HG02870 (cell line): ENCODE results near the gene DNAAF1.

Experiments used
- ATAC-seq: cut with Tn5 transposase; IDR thresholded peaks from one replicate; pipeline ENCODE4 v1.9.1; 2021; ENCODE audit warnings: mild to moderate bottlenecking, moderate library complexity; ENCODE audit not compliant: unreplicated experiment

Gene DNAAF1

DNA sequence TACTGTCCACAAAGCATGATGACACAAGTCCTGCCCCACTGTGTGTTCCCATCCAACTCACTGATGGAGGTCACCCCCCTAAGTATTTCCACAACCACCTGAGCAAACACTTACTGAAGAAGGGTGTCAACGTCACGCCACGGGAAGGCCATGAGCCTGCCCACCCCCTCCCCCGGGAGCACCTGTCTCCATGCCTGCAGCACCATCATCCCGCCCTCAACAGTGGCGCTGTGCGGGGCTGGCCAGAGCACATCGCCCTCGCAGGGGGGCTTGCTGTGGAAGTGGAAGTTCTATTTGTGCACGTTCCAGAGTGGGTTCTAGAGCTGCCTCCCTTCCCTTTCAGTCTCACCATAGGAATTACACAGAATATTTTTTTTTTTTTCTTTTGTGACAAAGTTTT lies 24.1 kb upstream of the DNAAF1 start:
- ATAC-seq, result no peak

DNA sequence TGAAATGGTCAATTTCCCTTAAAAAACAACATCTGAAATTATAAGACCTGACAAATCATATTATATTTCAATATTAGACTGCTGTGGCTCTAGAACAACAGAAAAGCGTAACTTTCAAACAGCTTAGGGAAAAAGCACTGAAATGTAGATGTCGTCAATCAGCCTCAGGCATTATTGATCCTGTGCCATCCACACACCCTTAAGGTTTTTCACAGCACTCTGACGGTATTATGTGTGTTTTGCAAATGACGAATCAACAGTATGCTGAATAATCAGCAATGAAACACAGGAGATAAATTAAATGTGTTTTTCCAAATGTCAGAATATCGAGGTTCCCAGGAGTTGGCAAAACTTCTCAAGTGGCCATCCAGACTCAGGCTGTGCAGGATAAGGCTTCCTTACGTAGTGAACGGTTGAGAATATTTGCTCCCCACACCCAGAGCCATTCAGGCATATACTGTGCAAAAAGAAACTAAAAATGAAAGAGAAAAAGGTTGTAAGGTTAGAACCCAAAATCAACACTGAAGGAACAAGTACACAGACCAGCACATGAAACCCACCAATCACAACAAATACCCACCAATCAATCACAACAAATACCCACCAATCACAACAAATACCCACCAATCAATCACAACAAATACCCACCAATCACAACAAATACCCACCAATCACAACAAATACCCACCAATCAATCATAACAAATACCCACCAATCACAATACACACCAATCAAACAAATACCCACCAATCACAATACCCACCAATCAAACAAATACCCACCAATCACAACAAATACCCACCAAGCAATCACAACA lies 20.6 kb upstream of the DNAAF1 start:
- ATAC-seq, result no peak

DNA sequence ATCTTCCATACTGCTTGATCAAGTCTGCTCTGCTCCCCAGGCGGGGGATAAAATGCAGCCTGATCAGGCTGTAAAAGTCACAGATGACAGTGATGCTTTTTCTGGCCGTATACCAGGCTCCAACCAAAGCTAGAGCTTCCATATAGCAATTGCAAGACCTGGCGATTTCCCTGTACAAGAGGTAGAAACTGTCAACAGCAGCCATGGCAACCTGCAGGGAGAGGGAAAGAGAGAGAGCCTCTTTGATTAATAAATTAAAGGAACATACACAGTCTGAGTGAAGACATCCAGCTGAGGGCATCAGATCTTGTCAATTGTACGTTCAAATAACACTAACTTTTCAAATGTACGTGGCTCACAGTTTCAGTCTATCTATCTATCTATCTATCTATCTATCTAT lies 14.0 kb upstream of the DNAAF1 start:
- no peak for ATAC-seq

DNA sequence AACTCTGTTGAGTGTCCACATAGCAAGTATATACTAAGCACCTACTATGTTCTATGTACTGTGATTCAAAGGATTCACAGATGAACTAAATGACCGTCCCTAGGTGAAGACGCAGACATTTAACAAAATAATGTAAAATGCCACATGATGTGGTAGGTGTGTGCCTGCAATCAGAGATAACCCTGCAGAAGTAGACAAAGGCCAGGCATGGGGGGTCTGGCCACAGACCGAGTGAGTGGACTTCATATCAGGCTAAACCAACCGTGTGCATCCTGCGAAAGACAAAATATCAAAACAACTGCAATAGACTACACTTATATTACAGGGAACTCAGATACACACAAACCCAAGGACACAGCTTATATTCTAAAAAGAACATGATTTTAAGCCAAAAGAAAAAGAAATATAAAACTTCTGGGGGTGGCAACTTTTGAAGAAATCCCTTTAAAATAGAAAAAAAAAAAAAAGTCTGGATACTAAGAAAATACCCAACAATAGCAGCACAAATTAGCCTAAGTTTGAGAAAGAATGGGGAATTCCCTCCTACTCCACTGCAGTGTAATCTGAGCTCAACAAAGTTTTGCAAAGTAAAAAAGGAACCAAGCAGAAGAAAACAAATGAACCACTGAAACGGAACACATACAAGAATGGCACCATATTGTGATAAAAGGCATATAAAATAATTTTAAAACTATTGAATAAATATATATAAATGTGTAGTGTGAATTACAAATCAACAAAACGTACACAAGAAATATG lies 12.4 kb upstream of the DNAAF1 start:
- no peak for ATAC-seq

- ATAC-seq, result no peak
These were observed 8.6 kb upstream of the DNAAF1 start for GRCh38 chr16:84136331-84137125.

GRCh38 chr16:84137287-84137686 lies 7.8 kb upstream of the DNAAF1 start:
- no peak for ATAC-seq

- ATAC-seq, result no peak
These were observed 7.2 kb upstream of the DNAAF1 start for GRCh38 chr16:84137769-84138357.

GRCh38 chr16:84138500-84138823 lies 6.6 kb upstream of the DNAAF1 start:
- no peak for ATAC-seq

- ATAC-seq, result peak; percentile 93
These were observed 6.1 kb upstream of the DNAAF1 start for GRCh38 chr16:84138824-84139627.

DNA sequence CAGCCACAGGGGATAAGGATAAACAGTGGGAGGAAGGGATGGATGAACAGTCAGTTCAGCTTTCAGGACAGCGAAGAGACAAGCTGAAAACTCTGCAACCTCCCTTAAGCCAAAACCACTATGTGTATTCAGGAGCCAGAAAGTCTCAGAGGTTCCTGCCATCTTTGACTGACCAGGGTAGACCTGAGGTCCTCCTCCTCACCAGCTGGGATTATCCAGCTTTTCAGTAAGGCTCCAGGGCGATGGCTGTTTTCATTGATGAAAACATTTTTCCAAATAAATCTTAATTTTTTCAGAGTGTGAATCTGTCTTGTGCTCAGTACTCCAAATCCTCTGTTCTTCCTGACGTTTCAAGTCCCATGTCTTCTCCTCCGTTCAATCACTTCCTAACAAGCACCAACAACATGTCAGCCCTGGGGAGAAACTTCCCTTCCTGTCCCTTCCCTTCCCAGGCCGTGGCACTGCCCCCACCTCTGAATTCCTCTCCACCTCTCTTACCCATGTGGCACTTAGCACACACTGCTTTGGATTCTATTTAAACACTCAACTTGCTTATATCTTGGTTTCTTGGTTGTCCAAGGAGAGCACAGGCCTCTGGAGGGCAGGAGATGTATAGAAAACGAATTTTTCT lies 5.4 kb upstream of the DNAAF1 start:
- ATAC-seq, result no peak

DNA sequence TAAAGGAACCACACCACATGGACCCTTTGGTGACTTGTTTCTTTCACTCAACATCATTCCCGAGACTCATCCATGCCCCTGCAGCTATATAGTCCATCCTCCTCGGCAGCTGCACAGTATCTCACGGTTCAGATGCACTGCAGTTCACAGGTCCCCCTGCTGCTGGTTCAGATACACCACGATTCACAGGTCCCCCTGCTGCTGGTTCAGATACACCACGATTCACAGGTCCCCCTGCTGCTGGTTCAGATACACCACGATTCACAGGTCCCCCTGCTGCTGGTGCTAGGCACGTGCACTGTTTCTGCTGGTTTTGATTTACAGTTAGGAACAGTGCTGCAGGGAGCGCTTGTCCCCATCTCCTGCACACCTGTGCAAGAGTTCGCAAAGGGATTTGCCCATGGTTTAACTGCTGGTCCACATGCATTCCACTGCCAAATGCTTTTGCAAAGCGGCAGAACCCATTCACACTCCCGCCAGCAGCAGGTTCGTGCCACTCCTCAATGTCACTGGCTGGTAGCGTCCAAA lies 3.9 kb upstream of the DNAAF1 start:
- no peak for ATAC-seq

DNA sequence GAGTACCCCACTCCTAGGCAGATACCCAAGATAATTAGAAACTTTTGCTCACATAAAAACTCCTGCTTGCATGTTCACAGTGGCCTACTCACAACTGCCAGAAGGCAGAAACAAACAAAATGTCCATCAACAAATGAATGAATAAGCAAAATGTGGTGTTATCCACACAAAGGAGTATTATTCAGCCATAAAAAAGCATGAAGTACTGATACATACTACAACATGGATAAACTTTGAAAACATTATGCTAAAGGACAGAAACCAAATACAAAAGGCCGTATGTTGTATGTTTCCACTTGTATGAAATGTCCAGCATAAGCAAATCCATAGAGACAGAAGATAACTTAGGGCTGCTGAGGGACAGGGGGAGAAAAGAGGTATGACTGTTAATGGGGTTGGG lies 2.0 kb upstream of the DNAAF1 start:
- ATAC-seq, result no peak

- no peak for ATAC-seq
These were observed 1.3 kb upstream of the DNAAF1 start for GRCh38 chr16:84143784-84144199.

GRCh38 chr16:84144209-84144858 lies 774 bp upstream of the DNAAF1 start:
- ATAC-seq, result peak; percentile 11

GRCh38 chr16:84150926-84151325 lies 5.8 kb downstream of the DNAAF1 start:
- no peak for ATAC-seq

DNA sequence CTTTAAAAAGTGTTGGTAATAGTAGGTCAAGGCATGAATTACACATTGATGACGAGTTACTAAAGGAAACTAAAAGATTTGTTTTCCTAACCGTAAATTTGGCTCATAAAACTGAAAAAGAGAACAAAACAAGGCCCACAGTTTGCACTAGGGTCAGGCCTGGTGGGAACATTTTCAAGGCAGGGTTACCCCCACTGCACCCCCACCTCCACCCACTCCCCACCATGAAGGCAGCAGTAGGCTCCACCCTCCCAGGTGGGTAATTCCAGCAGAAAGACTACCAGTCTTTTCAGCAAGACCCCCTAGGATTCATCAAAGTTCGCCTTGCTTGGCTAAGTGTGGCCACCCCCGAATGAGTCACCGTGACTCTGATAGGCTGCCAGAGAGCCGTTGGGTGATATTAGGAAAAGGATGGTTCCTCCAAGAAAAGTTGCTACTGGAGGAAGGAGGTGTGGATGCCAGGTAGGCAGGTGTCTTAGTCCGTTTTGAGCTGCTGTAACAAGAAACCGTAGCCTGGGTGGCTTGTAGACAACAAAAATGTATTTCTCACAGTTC lies 8.6 kb downstream of the DNAAF1 start:
- no peak for ATAC-seq

- ATAC-seq, result no peak
These were observed 10.1 kb downstream of the DNAAF1 start for GRCh38 chr16:84155226-84155625.

- no peak for ATAC-seq
These were observed 10.7 kb downstream of the DNAAF1 start for GRCh38 chr16:84155771-84156170.

DNA sequence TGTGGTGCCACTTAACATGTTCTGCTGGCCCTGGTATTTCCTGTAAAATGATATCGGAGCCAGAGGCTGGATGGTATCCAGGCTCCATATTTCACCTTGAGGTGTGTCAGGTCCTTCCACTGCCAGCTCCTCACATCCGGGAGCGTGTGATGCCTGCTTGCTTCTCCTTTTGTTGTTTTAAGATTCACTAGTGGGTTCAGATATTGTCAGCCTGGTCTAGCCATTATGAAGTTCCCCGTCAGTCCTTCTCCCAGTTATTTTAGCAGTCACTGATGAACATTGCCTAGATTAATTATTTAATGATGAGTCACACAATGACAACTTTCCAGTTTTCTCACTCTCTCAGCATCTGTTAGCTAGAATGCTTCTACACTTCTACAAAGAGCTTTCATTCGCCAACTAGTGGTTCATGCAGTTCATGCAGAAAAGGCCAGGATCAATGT lies 11.3 kb downstream of the DNAAF1 start:
- no peak for ATAC-seq
